ENCODE results near the gene NAALADL2.

Gene NAALADL2

DNA sequence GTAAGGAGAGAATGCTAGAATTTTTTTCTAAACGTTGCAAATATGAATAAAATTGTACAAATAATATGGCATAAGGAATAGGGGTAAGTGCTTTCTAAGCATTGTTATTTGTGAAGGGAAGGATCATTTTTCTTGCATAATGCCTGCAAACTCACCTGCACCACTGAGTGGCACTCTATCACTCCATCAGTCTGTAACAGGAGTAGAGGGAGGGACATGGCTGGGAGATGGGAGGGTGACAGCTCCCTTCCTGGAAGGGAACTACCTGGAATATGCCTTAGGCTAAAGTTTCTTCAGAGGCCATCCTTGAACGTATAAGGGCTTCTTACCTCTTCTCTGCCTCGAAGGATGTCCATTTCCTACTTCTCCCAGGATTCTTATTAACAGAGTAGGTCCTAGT is 3.0 kb downstream of the NAALADL2 start:
- H3K27ac ChIP-seq, result peak overlapping the region; percentile 51 to 71
- no peak for DNase-seq (ENCODE audit: low spot score)
- H3K4me3 ChIP-seq, result no peak overlapping the region
- TF ChIP-seq, protein P1, sequence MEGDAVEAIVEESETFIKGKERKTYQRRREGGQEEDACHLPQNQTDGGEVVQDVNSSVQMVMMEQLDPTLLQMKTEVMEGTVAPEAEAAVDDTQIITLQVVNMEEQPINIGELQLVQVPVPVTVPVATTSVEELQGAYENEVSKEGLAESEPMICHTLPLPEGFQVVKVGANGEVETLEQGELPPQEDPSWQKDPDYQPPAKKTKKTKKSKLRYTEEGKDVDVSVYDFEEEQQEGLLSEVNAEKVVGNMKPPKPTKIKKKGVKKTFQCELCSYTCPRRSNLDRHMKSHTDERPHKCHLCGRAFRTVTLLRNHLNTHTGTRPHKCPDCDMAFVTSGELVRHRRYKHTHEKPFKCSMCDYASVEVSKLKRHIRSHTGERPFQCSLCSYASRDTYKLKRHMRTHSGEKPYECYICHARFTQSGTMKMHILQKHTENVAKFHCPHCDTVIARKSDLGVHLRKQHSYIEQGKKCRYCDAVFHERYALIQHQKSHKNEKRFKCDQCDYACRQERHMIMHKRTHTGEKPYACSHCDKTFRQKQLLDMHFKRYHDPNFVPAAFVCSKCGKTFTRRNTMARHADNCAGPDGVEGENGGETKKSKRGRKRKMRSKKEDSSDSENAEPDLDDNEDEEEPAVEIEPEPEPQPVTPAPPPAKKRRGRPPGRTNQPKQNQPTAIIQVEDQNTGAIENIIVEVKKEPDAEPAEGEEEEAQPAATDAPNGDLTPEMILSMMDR (IDR thresholded peaks at IDR 0.05), result no peak

DNA sequence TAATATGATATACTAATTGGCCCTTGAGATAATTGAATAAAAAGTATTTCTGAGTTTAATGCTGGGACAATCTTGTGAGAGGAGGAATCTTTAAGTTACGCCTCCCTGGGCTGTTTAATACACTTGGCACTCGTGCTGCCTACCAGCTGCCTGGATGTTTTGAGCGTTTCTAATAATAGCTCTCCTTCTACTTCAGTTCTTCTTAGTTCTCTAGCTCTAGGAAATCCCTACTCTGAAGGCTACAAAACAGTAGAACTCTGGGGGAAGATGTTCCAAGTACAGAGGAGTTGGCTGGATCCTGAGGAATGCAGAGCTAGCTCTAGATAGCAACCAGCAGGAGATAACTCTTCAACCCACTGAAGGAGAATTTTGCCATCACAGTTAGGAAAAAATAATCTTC is 3.5 kb downstream of the NAALADL2 start:
- DNase-seq (ENCODE audit: low spot score), result no peak
- Histone ChIP-seq H3K27ac (peak overlapping the region; percentile 51 to 71), H3K4me3 (peak overlapping the region; percentile 36)
- TF ChIP-seq, protein P1 (IDR thresholded peaks at IDR 0.05), result no peak

DNA sequence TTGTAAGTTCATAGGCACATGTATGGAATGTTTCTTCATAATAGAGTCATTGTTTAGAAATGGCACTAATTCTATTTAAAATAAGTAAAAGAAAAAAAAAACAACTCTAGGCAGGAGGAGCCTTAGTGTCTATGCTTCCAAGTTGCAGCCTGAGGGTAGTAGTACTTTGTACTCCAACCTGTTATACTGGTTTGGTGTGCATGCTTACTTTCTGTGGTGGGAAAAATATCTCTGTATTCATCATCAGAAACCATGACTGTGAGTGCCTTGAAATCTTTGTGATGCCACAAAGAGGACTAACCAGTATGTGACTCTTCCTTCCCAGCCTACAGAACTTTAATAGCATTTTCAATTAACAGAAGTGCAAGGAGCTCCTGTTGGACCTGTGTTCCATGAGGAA is 4.4 kb downstream of the NAALADL2 start:
- TF ChIP-seq, protein P1 (IDR thresholded peaks at IDR 0.05), result no peak
- DNase-seq (ENCODE audit: low spot score), result no peak
- H3K27ac ChIP-seq, result no peak overlapping the region
- no peak overlapping the region for H3K4me3 ChIP-seq

DNA sequence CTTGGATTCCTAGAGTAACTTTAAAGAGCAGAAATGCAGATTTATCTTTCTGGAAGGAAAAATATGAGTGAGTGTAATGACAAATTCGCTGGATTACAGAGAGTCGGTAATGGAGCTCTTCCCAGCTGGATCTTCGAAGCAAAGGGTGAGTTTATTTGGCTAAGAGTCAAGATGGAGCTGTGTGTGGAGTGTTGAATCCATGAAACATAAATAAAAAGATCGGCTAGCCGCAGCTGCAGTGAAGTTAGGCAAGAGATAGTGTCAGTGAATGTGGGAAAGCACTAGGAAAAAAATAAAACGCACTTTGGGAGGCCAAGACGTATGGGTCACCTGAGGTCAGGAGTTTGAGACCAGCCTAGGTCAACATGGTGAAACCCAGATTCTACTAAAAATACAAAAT is 10.3 kb downstream of the NAALADL2 start:
- Histone ChIP-seq H3K4me3 (no peak overlapping the region), H3K27ac (no peak overlapping the region)
- DNase-seq (ENCODE audit: low spot score), result no peak

DNA sequence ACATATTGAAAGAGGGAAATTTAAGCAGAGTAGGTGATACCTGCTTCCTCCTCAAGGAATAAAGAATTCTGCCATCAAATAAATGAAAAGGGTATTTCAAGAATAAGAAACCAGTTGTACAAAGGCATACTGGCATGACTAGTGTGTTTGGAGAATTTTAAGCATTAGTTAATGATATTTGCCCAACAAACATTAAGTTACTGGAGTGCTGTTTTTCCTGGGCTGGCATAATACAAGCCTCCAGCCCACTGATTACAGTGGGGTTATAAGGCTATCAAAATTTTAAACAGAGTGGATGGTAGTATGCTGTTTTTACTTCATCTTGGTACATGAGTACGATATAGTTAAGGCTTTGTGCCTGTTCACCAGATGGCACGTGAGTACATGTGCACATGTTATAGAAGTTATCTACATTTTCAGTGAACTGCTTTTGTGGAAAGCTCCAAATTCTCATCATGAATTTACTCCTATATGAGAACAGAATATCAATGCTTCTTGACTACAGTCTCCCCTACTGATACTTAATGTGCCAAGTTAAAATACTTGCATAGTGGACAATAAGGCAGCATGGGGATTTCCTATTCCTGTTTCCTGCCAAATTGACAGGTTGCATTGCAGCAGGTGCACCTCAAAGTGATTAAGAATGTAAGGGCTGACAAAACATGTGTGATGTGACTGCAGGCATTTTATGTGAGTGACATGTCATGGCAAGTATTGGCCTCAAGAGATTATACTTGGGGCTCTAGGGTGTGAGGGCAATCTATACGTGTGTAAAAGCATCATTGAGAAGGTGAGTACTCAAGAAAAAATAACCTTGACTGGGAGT is 14.9 kb downstream of the NAALADL2 start:
- TF ChIP-seq, protein P1 (IDR thresholded peaks at IDR 0.05), result no peak
- no peak overlapping the region for H3K4me3 ChIP-seq
- H3K27ac ChIP-seq, result no peak overlapping the region
- DNase-seq (ENCODE audit: low spot score), result no peak

More for the DNA sequence above, 10.3 kb downstream of the NAALADL2 start:
- TF ChIP-seq, protein P1 (IDR thresholded peaks at IDR 0.05), result no peak

DNA sequence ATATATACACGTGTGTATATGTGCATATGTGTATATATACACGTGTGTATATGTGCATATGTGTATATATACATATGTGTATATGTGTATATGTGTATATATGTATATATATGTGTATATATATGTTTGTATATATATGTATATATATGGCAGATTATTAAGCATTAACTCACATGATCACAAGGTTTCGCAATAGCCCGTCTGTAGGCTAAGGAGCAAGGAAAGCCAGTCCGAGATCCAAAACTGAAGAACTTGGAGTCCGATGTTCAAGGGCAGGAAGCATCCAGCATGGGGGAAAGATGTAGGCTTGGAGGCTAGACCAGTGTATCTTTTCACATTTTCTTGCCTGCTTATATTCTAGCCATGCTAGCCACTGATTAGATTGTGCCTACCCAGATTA is 23.7 kb downstream of the NAALADL2 start:
- Histone ChIP-seq H3K4me3 (no peak overlapping the region), H3K27ac (no peak overlapping the region)
- no peak for DNase-seq (ENCODE audit: low spot score)
- TF ChIP-seq, protein P1 (IDR thresholded peaks at IDR 0.05), result no peak
